Limb (tissue), 2 donors: ENCODE measurements around the gene MTFR1L.
A peak's percentile ranks its signal among the peaks of the same experiment; 100 is the strongest.

Experiments used
- DNase-seq, 2 donors: peaks; one replicate each; pipeline ENCODE4 v3.0.0-alpha.2; 2016; ENCODE audit errors: extremely low spot score in 2 of 2

MTFR1L gene

DNA sequence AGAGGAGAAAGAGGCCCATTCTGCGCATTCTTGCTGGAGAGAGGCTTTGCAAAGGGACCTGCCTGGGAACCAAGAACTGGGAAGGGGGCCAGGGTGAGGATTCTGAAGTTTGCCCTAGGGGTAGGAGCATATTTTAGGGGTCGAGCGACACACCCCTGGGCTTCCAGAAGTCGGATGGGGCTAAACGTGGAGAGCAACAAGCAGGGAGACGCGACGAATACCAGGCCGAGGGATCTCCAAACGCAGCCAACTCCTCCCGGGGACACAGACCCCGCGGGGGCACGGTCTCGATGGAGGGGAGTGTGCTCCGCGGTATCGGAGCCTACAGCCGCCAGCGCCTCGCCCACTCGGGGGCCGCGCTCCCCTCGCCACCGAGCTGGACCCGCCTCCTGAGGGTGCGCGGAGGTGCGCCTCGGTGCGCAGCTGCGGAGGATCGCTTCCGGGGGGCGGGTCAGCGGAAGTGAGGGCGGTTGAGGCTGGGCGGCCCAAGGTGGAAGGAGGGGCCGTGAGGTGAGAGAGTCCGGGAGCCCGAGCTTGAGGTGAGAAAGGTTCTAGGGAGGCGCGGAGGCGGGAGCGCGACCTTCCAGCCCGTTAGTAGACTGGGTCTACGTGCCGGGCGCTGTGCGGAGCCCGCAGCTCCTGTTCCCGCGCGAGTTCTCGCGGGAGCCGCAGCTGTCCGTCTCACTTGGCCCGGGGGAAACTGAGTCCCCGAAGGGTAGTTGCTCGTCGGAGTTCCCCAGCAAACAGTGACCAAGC lies at the start of gene MTFR1L:
Gene MTFR1L (plus strand): TSS at position 464 of the 756 bp plus-strand sequence. CDS start 3,151 bp downstream, outside the sequence.
- peak; percentile 81 to 92 for DNase-seq

DNA sequence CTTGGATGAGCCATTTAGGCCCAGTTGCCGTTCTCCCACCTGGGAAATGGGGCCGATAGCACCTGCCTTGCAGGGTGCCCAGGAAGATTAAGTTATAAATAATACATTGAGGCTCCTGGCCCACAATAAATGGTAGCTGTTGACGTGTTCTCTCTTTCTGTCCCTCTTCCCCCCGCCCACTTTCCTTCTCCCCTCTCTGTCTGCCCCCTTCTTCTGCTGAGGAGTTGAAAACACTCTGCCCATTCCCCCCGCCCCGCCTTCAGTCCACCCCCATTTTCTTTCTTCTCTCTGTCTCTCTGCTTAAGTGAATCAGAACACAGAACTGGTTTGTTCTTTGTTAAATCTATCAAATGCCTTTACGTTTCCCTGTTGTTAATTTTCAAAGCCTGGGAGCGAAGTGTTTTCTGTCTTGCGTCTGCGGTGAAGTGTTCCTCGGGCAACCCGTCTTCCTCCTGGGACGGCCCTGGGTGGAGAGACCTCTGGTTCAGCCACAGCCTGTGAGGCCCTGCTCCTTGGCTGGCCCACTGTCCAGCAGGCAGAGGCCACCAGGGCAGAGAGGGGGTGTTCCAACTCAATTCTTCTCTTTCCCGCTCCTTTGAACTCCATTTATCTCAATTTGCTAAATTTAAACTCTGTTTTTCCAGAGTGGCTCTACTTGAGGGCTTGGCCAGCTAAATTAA lies 49.1 kb upstream of the MTFR1L start:
- DNase-seq: no peak

DNA sequence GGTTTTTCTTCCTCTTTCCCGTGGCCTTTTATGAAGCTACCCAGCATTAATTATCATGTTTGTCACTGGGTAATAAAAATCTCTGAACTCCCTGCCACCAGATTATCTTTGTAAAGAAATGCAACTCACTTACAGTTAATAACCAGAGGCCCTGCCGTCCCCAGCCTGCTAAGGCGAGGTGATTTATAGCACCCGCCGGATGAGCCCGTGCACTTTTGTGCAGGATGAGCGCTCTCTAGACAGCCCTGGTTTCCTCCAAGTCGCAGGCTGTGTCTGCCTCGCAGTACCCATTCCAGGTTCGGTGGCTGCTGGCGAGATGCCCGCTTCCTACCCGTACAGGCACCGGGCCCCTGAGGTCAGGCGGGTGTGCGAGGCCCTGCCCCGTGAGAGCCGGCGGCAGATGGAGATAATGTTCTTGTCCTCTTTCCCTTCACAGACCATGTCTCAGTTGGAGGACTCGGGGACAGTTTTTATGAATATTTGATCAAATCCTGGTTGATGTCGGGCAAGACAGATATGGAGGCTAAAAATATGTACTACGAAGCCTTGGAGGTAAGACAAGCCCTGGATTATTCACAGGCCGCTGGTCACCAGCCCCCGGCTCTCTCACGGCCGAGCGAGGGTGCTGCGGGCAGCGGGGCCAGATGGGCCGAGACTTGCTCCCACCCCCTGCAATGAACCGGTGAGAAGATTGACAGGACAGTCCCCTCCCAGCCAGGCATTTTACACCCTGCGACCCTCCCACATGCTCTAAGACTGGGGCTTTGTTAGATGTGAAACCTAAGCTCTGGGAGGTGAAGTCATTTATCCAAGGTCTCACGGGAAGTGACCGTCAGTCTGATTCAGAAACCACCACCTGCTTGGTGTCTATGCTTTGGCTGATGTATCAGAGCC lies 48.3 kb upstream of the MTFR1L start:
- DNase-seq: peak in 1 of 2 donors; percentile 68

DNA sequence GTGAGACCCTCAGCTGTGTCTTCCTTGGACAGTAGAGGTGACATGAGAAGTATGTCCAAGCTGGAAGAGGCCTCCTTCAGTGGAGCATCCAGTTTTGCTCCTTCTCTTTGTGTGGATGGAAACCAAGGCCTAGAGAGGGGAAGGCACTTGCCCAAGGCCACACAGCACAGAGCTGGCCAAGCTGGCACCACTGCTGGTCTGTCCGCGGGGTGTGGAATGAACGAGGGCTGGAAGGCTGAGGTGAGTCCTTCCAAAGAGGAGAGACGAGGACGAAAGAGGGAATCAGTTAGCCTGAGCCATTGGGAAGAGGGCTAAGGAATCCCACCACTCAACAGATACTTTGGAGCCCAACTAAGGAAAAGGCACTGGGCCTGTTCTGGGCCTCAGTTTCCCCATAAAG lies 47.6 kb upstream of the MTFR1L start:
- no peak for DNase-seq

DNA sequence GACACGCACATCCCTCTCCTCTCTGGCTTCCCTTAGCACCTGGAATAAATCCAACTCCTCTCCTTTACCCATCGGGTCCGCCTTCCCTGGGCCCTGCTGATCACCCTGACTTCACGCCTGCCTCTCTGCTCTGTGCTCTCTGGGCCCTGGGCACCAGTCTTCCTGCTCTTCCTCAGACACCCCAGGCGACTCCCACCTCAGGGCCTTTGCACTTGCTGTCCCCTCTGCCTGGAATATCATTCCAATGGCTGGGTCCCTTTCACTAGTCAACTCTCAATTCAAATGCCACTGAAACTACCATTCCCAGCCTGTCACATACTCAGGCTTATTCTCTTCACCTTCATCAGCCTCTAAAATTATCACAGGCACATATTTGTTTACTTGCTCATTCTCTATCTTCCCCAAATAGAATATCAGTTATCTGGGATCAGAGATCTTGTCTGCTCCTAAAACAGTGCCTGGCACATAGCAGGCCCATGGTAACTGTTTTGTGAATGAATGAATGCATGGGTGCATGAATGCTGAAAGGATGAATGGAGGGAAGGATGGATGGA lies 47.0 kb upstream of the MTFR1L start:
- DNase-seq: no peak

DNA sequence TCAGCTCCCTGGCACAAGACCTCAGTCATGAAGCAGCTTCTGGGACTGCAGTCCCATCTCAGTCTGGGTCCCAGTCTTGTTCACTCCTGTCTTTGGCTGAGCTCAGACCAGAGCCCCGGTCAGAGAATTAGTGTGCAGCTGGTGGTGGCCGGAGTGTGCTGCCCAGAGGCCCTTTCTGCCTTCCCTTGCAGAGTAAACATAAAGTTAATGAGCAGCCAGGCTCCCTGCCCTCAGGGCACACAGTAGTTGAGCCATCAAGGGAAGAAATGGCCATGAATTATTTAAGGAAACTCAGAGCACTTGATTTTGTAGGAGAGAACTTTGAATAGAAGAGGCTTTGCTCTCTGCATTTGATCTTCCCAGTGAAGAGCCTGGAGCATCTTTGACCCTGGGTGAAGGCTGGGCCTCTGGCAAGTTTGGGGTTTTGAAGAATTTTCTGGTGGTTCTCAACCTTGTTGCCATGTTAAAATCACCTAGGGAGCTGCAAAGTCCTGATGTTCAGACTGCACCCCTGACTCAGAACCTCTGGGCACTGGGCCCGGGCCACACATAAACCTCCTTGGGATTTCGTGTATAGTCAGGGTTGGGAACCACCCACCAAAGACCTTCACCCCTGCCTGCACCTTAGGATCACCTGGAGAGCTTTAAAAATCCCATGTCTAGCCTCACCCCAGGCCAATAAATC lies 46.2 kb upstream of the MTFR1L start:
- DNase-seq: no peak

DNA sequence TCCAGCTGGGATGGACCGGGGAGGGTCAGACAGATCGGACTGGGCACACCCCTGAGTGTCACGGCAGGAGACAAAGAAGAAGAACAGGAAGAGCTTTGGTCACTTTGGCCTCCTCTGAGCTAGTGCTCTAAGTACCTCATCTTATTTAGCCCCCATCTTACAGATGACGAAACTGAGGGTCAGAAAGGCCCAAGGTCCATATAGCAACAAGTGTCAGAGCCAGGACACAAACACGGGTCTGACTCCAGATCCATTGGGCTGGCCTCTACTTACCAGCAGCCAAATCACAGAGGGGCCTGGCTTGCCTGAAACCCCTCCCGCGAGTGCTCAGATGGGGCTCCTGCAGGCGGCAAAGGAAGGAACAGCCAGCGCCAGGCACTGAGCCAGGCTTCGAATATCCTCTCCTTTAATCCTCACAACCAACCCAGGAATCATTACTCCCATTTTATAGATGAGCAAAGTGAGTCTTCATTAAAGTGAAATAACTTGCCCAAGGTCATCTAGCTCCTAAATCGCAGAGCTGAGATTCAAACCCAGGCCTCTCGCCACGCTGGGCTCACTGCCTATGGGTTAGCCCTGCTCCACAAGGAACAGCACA lies 45.4 kb upstream of the MTFR1L start:
- no peak for DNase-seq

DNA sequence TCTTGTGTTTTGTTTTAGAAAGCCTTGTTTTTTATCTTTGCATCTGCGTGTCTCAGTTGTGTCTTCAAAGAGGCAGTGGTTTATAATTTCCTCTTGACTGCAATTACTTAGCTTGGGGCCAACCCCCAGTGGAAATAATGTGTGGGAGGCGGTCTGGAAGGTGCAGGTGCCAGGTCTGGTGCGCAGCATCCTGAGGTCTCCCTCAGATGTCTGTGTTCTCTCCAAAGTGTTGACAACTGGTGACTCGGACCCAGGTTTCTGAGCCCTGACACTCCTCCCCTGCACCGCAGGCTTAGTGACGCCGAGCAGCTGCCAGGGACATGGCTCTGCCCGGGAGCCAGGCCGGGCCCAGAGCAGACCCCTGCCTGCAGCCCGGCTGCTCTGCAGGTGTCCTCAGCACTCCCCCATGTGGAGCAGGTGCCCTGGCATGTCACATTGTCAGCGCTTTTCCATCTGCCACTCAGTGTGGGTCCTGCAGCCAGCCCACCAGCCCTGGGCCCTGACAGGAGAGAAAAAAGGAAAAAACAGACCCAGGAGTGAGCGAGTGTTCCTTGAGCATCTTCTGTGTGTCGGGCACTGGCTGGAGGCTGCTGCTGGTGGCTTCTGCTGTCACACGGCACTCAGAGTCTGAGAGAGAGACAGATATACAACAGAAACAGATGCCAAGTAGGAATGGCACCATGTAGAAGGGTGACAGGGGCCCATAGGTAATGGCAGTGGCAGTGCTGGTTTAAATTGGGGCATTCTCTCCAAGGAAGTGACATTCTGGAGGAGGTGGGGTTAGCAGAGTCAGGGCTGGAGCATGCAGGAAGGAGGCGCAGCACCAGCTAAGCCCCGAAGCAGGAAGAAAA lies 44.6 kb upstream of the MTFR1L start:
- no peak for DNase-seq

DNA sequence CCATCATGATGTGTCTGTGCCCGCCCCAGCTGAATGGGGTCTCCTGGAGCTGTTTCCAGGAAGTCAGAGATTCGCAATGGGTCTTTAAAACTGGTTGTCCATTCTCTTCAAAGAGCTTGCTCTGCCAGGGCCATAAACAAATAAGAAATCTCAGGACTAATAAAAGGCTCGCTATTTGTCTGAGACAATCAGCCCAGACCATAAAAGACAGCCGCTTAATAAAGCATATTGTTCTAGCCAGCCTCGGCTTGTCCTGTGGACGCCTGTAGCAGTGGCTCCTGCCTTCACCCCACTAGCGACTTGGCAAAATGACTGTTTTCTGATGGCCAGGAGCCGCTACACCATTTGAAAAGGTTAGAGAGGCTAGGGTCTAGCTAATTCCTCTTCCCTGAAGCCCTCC lies 40.4 kb upstream of the MTFR1L start:
- no peak for DNase-seq

DNA sequence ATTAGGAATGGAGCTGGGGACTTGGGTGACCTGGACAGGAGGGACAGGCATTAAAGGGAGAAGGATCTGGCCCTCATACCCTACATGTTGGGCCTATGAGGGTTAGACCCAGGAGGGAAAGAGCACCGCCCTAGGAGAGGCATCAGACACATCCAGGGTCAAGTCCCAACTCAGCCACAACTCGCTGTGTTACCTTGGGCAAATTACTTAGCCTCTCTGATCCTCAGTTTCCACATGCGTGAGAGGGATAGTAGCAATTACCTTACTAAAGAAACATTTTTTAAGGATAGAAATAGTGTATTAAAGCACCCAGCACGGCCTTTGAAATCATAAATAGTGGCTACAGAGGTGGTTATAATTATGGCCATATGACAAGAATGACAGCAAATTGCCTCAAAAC lies 39.9 kb upstream of the MTFR1L start:
- no peak for DNase-seq

DNA sequence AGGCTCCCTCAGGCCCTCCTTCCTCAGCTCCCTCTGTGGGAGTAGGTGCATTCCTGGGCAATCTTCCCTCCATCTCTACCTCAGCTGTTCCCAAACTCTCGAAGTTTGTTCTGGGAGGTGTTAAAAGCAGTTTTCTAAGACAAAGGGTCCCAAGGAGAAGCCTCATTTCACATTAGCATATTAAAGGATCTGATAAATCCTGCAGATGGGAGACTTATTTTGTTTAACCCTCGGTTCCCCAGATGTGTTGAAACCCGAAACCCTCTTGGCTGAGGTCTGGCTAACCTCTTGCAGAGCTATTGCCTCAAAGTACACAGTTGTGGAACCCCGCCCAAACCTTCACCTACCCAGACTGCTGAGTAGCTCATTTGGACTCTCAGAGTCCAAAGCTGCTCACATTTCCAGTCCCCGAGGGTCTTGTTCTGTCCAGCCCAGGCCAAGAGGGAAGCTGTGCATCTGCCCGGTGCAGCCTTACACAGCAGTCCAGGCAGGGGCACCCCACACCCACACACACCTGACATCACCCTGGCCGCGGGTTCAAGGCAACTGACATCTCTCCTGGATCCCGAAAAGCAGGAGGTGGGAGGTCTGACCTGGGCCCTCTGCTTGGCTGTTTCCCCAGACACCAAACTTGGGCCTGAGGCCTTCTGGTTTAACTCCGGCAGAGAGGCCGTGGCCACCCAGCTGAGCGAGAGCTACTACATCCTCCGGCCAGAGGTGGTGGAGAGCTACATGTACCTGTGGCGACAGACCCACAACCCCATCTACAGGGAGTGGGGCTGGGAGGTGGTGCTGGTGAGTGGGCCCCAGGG lies 39.2 kb upstream of the MTFR1L start:
- no peak for DNase-seq

DNA sequence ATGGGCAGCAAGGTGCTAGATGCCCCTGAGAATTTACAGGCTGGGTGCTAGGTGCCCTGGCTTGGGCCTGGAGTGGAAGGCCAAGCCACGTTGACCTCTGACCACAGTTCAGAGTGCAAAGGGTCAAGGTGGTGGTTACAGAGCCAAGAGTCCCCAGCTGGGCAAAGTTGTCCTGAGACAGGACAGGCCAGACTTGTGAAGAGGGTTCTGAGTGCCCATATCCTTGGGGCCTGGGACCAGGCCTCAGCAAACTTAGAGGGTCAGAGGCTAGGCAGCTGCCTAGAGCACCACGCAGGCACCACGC lies 38.7 kb upstream of the MTFR1L start:
- no peak for DNase-seq

DNA sequence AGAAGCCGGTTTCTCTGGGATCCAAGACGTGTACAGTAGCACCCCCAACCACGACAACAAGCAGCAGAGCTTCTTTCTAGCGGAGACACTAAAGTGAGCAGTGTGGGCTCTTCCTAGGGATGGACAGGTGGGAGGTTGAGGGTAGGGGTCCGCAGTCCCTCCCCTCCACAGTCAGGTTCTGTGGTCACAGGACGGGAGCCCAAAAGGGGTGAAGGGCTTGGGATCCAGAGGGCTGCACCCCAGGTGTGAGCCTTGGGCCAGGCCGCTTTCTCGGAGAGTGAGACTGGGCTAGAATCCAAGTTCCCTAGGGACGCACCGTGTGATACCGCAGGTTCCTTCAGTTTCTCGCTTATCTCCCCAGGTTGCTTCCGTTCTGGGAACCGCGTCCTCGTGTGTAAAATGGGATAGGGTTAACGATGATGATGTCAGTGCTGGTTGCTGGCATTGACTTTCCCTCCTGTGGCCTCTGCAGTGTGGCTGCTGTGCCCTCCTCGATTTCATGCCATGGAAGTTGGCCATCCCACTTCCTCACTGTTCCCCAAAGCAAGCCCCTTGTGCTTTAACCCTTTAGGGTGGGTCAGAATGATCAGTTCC lies 37.0 kb upstream of the MTFR1L start:
- no peak for DNase-seq

DNA sequence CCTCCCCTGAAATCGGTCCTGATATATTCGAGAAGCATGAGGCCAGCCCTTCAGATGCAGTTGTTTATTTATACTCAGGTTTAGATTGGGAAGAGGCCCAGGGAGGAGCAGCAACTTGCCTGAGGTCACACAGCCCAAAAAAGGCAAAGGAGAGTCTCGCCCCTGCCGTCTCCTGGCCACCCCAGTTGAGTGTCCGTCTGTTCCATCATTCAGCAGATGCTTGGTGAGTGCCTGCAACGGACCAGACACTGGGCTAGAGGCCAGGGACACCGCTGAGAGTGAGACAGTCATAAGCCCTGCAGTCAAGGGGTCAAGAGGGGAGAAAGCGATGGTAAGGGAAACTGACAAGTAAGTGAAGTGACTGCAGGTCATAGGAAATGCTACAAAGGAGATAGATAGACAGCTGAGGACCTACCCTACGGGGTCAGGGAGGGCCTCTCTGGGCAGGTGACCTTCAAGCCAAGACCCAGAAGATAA lies 35.1 kb upstream of the MTFR1L start:
- no peak for DNase-seq

DNA sequence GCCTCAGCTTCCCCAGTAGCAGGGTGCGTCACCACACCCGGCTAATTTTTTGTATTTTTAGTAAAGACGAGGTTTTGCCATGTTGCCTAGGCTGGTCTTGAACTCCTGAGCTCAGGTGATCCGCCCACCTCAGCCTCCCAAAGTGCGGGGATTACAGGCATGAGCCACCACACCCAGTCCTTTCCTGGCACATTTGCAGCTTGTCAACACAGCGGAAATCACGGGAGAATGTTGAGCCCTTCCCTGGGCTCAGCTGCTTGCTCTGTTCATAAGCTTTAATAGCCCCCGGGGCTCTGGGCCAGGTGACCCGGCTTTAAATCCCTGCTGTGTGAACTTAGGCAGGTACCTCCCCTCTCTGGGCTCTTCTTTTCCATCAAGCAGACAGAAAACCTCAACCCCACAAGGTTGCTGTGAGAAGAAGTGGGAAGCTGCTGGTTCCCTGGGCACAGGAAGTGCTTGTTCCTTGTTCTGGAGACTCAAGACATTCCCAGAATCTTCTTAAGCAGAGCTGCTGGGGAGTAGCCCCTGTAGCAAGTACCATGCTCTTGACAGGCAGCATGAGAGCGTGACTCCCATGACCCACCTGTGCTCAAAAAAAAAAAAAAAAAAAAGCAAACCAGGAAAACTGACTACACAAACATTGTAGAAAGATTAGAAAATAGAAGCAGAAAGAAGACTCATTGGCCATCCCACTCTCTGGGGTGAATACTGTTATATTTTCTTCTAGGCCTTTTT lies 34.3 kb upstream of the MTFR1L start:
- DNase-seq: no peak

DNA sequence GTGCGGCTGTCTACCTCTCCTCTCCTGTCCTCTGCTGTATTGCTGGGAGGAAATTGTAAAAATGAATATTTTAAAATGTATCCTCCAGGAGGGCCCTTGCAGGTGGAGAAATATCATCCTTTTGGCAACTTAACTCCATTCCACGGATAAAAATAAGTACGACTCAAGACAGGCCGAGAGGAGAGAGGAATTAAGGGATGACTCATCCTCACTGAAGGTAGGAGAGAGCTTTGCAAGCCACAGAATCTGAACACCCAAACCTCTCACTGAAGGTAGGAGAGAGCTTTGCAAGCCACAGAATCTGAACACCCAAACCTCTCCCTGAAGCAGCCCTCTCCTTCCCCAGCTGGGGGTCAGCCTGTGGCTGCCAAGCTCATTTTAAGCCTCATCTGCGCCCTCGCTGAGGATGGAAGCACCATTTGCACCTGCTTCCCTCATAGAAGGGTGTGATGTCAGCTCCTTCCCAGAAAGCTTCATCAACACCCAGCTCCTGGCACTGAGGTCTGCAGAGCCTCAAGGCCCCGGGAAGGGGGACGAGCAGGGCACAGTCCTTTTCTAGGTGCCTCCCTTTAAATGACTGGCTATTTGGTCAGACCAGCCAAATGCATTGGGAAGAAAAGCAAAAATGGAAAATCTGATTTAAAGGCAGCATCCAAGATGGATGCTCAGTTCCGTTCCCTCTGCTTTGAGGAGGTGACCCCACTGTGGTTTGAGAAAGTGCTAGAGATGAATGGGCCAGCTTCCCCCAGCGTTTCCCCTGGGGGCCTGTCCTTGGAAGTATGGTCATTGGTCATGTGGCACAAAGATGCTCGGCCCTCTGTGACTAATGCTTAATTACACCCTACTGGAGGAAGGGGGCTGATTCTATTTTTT lies 32.6 kb upstream of the MTFR1L start:
- no peak for DNase-seq

DNA sequence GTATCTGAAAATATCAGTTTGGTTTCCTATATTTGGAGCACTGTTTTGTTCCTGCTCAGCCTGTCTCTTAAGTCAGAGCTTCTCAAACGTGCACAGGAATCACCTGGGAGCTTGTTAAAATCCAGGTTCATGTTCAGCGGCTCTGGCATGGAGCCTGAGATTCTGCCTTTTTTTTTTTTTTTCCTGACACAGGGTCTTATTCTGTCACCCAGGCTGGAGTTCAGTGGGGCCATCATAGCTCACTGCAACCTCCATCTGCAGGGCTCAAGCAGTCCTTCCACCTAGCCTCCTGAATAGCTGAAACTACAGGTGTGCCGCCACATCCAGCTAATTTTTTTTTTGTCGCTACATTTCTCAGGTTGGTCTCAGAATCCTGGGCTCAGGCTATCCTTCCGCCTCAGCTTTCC lies 32.0 kb upstream of the MTFR1L start:
- no peak for DNase-seq
